ENCODE data around the gene ZFP36L1. TPM values are rescaled to one million over a fixed set of nuclear protein-coding genes. Genes with fewer than 3 reads are reported as not detected.

Gene ZFP36L1
- total and polyA plus RNA-seq, 2 donors (not counting 3 experiments of a cell fraction or from before 2014, with no cell fraction given) = 46.0 to 89.6 TPM

DNA sequence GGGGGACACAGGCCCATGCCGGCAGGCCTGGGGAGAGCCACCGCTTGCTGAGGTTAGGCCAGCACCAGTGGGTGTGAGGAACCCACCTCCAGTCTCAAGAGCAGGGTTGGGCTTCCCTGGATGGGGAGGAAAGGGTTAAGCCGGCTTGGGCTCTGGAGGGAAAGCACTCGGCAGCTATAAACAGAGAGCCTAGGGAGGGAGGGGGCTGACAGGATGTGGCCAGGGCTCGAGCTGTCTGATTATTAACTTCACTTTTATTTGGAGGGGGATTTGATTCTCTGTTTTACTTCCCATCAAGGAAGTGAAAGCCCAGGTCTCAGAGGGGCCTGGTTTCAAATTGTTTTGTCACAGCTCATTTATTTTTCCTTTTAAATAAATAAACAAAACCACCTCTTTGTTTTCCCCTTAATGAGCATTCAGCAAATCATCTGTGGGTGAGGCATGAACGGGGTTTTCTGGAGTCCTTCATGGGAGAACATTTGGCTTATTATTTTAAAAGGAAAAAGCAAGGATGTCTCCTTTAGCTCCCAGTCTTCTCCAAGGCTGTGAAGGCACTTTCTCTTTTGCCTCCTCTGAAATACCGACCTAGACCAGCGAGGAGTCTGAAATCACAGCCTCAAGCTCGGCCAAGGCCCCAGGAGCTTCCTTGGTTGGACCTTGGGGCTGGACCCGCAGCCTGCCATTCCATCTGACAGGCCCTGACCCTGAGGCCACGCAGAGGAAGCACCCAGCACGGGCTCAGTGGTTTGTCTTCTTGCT, 21.9 kb upstream of the ZFP36L1 start:
- TF ChIP-seq GATA2 (IDR thresholded peaks at IDR 0.05; ENCODE audit: insufficient read depth, insufficient read length, low read depth, low read length) = no peak
- no peak for TF ChIP-seq JUN (IDR thresholded peaks at IDR 0.05; ENCODE audit: borderline replicate concordance, insufficient read depth, insufficient read length, low read depth)
- TF ChIP-seq, protein P1, sequence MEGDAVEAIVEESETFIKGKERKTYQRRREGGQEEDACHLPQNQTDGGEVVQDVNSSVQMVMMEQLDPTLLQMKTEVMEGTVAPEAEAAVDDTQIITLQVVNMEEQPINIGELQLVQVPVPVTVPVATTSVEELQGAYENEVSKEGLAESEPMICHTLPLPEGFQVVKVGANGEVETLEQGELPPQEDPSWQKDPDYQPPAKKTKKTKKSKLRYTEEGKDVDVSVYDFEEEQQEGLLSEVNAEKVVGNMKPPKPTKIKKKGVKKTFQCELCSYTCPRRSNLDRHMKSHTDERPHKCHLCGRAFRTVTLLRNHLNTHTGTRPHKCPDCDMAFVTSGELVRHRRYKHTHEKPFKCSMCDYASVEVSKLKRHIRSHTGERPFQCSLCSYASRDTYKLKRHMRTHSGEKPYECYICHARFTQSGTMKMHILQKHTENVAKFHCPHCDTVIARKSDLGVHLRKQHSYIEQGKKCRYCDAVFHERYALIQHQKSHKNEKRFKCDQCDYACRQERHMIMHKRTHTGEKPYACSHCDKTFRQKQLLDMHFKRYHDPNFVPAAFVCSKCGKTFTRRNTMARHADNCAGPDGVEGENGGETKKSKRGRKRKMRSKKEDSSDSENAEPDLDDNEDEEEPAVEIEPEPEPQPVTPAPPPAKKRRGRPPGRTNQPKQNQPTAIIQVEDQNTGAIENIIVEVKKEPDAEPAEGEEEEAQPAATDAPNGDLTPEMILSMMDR (IDR thresholded peaks at IDR 0.05; ENCODE audit: extremely low read depth in 1 of 2, insufficient read depth in 1 of 2, low read depth in 1 of 2, low read length in 2 of 2) = no peak
- TF ChIP-seq MYC (IDR thresholded peaks at IDR 0.05; ENCODE audit: low read depth, low read length) = no peak
- no peak for TF ChIP-seq POLR2A (IDR thresholded peaks at IDR 0.05; ENCODE audit: low read depth, low read length)
- TF ChIP-seq FOS (IDR thresholded peaks at IDR 0.05; ENCODE audit: borderline replicate concordance, insufficient read depth, low read length) = no peak
- intact Hi-C loops (cut with micrococcal nuclease) (no loop called here), dilution Hi-C loops (cut with MboI; ENCODE audit: extremely low pct_ligation_motif_present, low sequenced_read_pairs) (loop anchor here (25.0 kb wide), 1 partner anchor 877 kb away; no protein-coding TSS in a partner anchor)
- H3K4me3 ChIP-seq (replicated peaks in 1 of 3; ENCODE audit: insufficient read depth in 1 of 3, low read depth in 1 of 3, low read length in 3 of 3) = peak overlapping the region in 1 of 3 experiments; percentile 6
- H3K4me1 ChIP-seq (ENCODE audit: control insufficient read depth, extremely low read depth, insufficient read depth, low read length) = peaks cover 21% of the 10 kb centered on the region
- peak overlapping the region; percentile 73 for H2AFZ ChIP-seq (ENCODE audit: low read depth, low read length)
- DNase-seq (ENCODE audit: low read depth, low spot score) = peak; percentile 70
- H4K20me1 ChIP-seq (replicated peaks; ENCODE audit: control insufficient read depth, extremely low read depth, insufficient read depth, low read length) = no peaks in the 10 kb centered on the region
- FAIRE-seq = peak; percentile 93
- H3K9ac ChIP-seq (replicated peaks; ENCODE audit: extremely low read depth, insufficient read depth, low read length) = peak overlapping the region; percentile 36
- peak overlapping the region; percentile 72 for H3K27ac ChIP-seq (ENCODE audit: insufficient read depth, low read depth, low read length)
- peak overlapping the region; percentile 51 for H3K4me2 ChIP-seq (ENCODE audit: insufficient read depth, low read length)
- CTCF ChIA-PET = interaction anchor here (0.5 to 3.8 kb wide), 14 partner anchors 10 to 977 kb away, joined by 3 to 41 read pairs (median 8); partner anchors contain the start of gene ZFP36L1
- no peaks in the 10 kb centered on the region for H3K27me3 ChIP-seq (ENCODE audit: control insufficient read depth in 2 of 2, insufficient read depth in 2 of 2, low read length in 2 of 2)
- H3K9me3 ChIP-seq (replicated peaks; ENCODE audit: control insufficient read depth, insufficient read depth, low read length) = no peaks in the 10 kb centered on the region
- peaks cover 2% of the 10 kb centered on the region for H3K79me2 ChIP-seq (ENCODE audit: control insufficient read depth, insufficient read depth, low read length)
- POLR2A ChIA-PET = interaction anchor here (0.5 to 4.3 kb wide), 4 partner anchors 19 to 871 kb away, joined by 3 to 75 read pairs (median 8); partner anchors contain the start of gene ZFP36L1
- H3K36me3 ChIP-seq (ENCODE audit: control insufficient read depth in 2 of 2, extremely low read depth in 1 of 2, insufficient read depth in 2 of 2, low read length in 2 of 2) = no peaks in the 10 kb centered on the region
- BruUV-seq (replicated peaks) = no TSS peak
- no peaks in the 10 kb centered on the region for H3K9me1 ChIP-seq (replicated peaks; ENCODE audit: control insufficient read depth, extremely low read depth, insufficient read depth, low read length)

All from endothelial cell of umbilical vein (primary cell).